ENCODE measurements around the gene AUTS2.

The AUTS2 gene

DNA sequence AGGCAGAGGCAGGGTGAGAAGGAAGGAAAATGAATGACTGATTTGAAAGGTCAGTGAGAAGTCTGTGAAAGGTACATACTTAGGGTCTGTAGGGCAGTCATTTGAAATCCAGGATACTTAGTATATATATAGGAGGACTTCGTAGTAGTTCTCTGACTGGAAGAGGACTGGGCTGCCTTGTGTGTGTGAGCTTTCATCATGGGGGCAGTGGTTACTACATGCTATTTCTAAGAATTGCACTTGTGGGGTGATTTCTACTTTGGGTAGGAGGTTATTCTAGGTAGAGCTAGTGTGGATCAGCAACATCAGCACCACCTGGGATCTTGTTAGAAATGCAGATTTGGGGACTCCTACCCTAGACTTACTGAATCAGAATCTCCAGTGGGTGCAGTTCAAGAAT lies 104.1 kb downstream of the AUTS2 start:
- H3K4me2 ChIP-seq (ENCODE audit: low read length) = no peak overlapping the region
- no peak overlapping the region for H3K18ac ChIP-seq (ENCODE audit: low read length)
- no peaks in the 10 kb centered on the region for H3K36me3 ChIP-seq (ENCODE audit: control insufficient read depth, insufficient read depth, low read length)

GRCh38 chr7:69703099-69703498 lies 104.8 kb downstream of the AUTS2 start:
- Histone ChIP-seq H3K4me1 (ENCODE audit: control insufficient read depth, low read depth, low read length) (peaks cover 2% of the 10 kb centered on the region), H3K79me1 (ENCODE audit: low read length) (peaks cover 2% of the 10 kb centered on the region), H3K27ac (ENCODE audit: low read depth, low read length) (no peak overlapping the region), H2AK5ac (ENCODE audit: low read length) (no peak overlapping the region), H2BK15ac (replicated peaks; ENCODE audit: low read depth) (no peak overlapping the region), H4K5ac (ENCODE audit: low read length) (no peak overlapping the region), H3K9ac (ENCODE audit: low read length) (no peak overlapping the region), H3K27me3 (ENCODE audit: insufficient read depth, low read length, poor library complexity) (no peaks in the 10 kb centered on the region), H3K4me3 (ENCODE audit: low read length) (no peak overlapping the region), H3K18ac (ENCODE audit: low read length) (no peak overlapping the region), H3K4me2 (ENCODE audit: low read length) (no peak overlapping the region), H2BK120ac (ENCODE audit: low read depth, low read length) (no peak overlapping the region), H3K4ac (ENCODE audit: low read depth, low read length) (no peak overlapping the region), H3K79me2 (ENCODE audit: control insufficient read depth, insufficient read depth, low read length) (no peaks in the 10 kb centered on the region), H3K56ac (ENCODE audit: low read length) (no peak overlapping the region), H2BK5ac (ENCODE audit: low read length) (no peak overlapping the region), H4K8ac (ENCODE audit: low read depth, low read length) (no peak overlapping the region), H3K23ac (ENCODE audit: low read length) (no peak overlapping the region), H3K36me3 (ENCODE audit: control insufficient read depth, insufficient read depth, low read length) (no peaks in the 10 kb centered on the region)
- WGBS (ENCODE audit: extremely low coverage, insufficient coverage, low lambda C conversion rate) = no CpG with 5 or more reads among the region's 2 CpGs
- DNase-seq = no peak

More for the DNA sequence above, 104.1 kb downstream of the AUTS2 start:
- H3K4me1 ChIP-seq (ENCODE audit: control insufficient read depth, low read depth, low read length) = peaks cover 2% of the 10 kb centered on the region
- peaks cover 2% of the 10 kb centered on the region for H3K79me1 ChIP-seq (ENCODE audit: low read length)
- WGBS (ENCODE audit: extremely low coverage, insufficient coverage, low lambda C conversion rate) = no CpG with 5 or more reads among the region's 1 CpG
- DNase-seq = no peak
- H3K4ac ChIP-seq (ENCODE audit: low read depth, low read length) = no peak overlapping the region
- no peak overlapping the region for H2BK5ac ChIP-seq (ENCODE audit: low read length)
- no peak overlapping the region for H3K23ac ChIP-seq (ENCODE audit: low read length)
- H3K27me3 ChIP-seq (ENCODE audit: insufficient read depth, low read length, poor library complexity) = no peaks in the 10 kb centered on the region
- H2AK5ac ChIP-seq (ENCODE audit: low read length) = no peak overlapping the region
- H3K4me3 ChIP-seq (ENCODE audit: low read length) = no peak overlapping the region
- no peak overlapping the region for H3K56ac ChIP-seq (ENCODE audit: low read length)
- H2BK120ac ChIP-seq (ENCODE audit: low read depth, low read length) = no peak overlapping the region
- H4K5ac ChIP-seq (ENCODE audit: low read length) = no peak overlapping the region
- H3K27ac ChIP-seq (ENCODE audit: low read depth, low read length) = no peak overlapping the region
- H3K79me2 ChIP-seq (ENCODE audit: control insufficient read depth, insufficient read depth, low read length) = no peaks in the 10 kb centered on the region
- H2BK15ac ChIP-seq (replicated peaks; ENCODE audit: low read depth) = no peak overlapping the region
- no peak overlapping the region for H4K8ac ChIP-seq (ENCODE audit: low read depth, low read length)
- no peak overlapping the region for H3K9ac ChIP-seq (ENCODE audit: low read length)

- Histone ChIP-seq H2BK120ac (ENCODE audit: low read depth, low read length) (no peak overlapping the region), H3K56ac (ENCODE audit: low read length) (no peak overlapping the region), H3K79me1 (ENCODE audit: low read length) (peaks cover 5% of the 10 kb centered on the region), H3K4me3 (ENCODE audit: low read length) (no peak overlapping the region), H2AK5ac (ENCODE audit: low read length) (no peak overlapping the region), H3K4me1 (ENCODE audit: control insufficient read depth, low read depth, low read length) (peaks cover 3% of the 10 kb centered on the region), H4K5ac (ENCODE audit: low read length) (no peak overlapping the region), H3K27me3 (ENCODE audit: insufficient read depth, low read length, poor library complexity) (no peaks in the 10 kb centered on the region), H3K4ac (ENCODE audit: low read depth, low read length) (no peak overlapping the region), H4K8ac (ENCODE audit: low read depth, low read length) (no peak overlapping the region), H3K23ac (ENCODE audit: low read length) (no peak overlapping the region), H3K18ac (ENCODE audit: low read length) (no peak overlapping the region), H2BK5ac (ENCODE audit: low read length) (no peak overlapping the region), H2BK15ac (replicated peaks; ENCODE audit: low read depth) (no peak overlapping the region), H3K4me2 (ENCODE audit: low read length) (no peak overlapping the region), H3K79me2 (ENCODE audit: control insufficient read depth, insufficient read depth, low read length) (no peaks in the 10 kb centered on the region), H3K9ac (ENCODE audit: low read length) (no peak overlapping the region), H3K36me3 (ENCODE audit: control insufficient read depth, insufficient read depth, low read length) (no peaks in the 10 kb centered on the region), H3K27ac (ENCODE audit: low read depth, low read length) (no peak overlapping the region)
- no peak for DNase-seq
- WGBS (ENCODE audit: extremely low coverage, insufficient coverage, low lambda C conversion rate) = no CpG with 5 or more reads among the region's 2 CpGs
Measured at GRCh38 chr7:69706070-69706469, 107.8 kb downstream of the AUTS2 start.

GRCh38 chr7:69708857-69709256 lies 110.6 kb downstream of the AUTS2 start:
- DNase-seq = no peak
- H3K4me1 ChIP-seq (ENCODE audit: control insufficient read depth, low read depth, low read length) = peaks cover 3% of the 10 kb centered on the region
- H3K27me3 ChIP-seq (ENCODE audit: insufficient read depth, low read length, poor library complexity) = no peaks in the 10 kb centered on the region
- H2BK15ac ChIP-seq (replicated peaks; ENCODE audit: low read depth) = no peak overlapping the region
- no peak overlapping the region for H3K4ac ChIP-seq (ENCODE audit: low read depth, low read length)
- H3K36me3 ChIP-seq (ENCODE audit: control insufficient read depth, insufficient read depth, low read length) = no peaks in the 10 kb centered on the region
- peak overlapping the region; percentile 21 for H3K18ac ChIP-seq (ENCODE audit: low read length)
- H2BK5ac ChIP-seq (ENCODE audit: low read length) = no peak overlapping the region
- no peak overlapping the region for H4K8ac ChIP-seq (ENCODE audit: low read depth, low read length)
- WGBS (ENCODE audit: extremely low coverage, insufficient coverage, low lambda C conversion rate) = no CpG with 5 or more reads among the region's 2 CpGs
- H4K5ac ChIP-seq (ENCODE audit: low read length) = no peak overlapping the region
- no peaks in the 10 kb centered on the region for H3K79me2 ChIP-seq (ENCODE audit: control insufficient read depth, insufficient read depth, low read length)
- no peak overlapping the region for H2AK5ac ChIP-seq (ENCODE audit: low read length)
- H3K56ac ChIP-seq (ENCODE audit: low read length) = no peak overlapping the region
- H3K27ac ChIP-seq (ENCODE audit: low read depth, low read length) = no peak overlapping the region
- H3K23ac ChIP-seq (ENCODE audit: low read length) = no peak overlapping the region
- no peak overlapping the region for H3K4me3 ChIP-seq (ENCODE audit: low read length)
- H3K4me2 ChIP-seq (ENCODE audit: low read length) = no peak overlapping the region
- H3K9ac ChIP-seq (ENCODE audit: low read length) = no peak overlapping the region
- H3K79me1 ChIP-seq (ENCODE audit: low read length) = peaks cover 4% of the 10 kb centered on the region
- no peak overlapping the region for H2BK120ac ChIP-seq (ENCODE audit: low read depth, low read length)

- Histone ChIP-seq H3K23ac (ENCODE audit: low read length) (no peak overlapping the region), H2BK120ac (ENCODE audit: low read depth, low read length) (no peak overlapping the region), H3K4me3 (ENCODE audit: low read length) (no peak overlapping the region), H3K4me2 (ENCODE audit: low read length) (no peak overlapping the region), H3K79me1 (ENCODE audit: low read length) (peaks cover 4% of the 10 kb centered on the region), H3K4me1 (ENCODE audit: control insufficient read depth, low read depth, low read length) (peaks cover 3% of the 10 kb centered on the region), H3K27ac (ENCODE audit: low read depth, low read length) (no peak overlapping the region), H3K4ac (ENCODE audit: low read depth, low read length) (no peak overlapping the region), H3K56ac (ENCODE audit: low read length) (no peak overlapping the region), H3K9ac (ENCODE audit: low read length) (no peak overlapping the region), H4K5ac (ENCODE audit: low read length) (no peak overlapping the region), H3K79me2 (ENCODE audit: control insufficient read depth, insufficient read depth, low read length) (no peaks in the 10 kb centered on the region), H3K18ac (ENCODE audit: low read length) (no peak overlapping the region), H3K36me3 (ENCODE audit: control insufficient read depth, insufficient read depth, low read length) (no peaks in the 10 kb centered on the region), H2BK15ac (replicated peaks; ENCODE audit: low read depth) (no peak overlapping the region), H3K27me3 (ENCODE audit: insufficient read depth, low read length, poor library complexity) (no peaks in the 10 kb centered on the region), H2AK5ac (ENCODE audit: low read length) (no peak overlapping the region), H4K8ac (ENCODE audit: low read depth, low read length) (no peak overlapping the region), H2BK5ac (ENCODE audit: low read length) (no peak overlapping the region)
- no CpG with 5 or more reads among the region's 5 CpGs for WGBS (ENCODE audit: extremely low coverage, insufficient coverage, low lambda C conversion rate)
- DNase-seq = no peak
Measured at GRCh38 chr7:69710768-69711438, 112.6 kb downstream of the AUTS2 start.

Measured in mesendoderm (in vitro differentiated cells).